OCI-LY1 (cell line): ENCODE measurements around the gene SACM1L.

Source experiments
- H2AFZ ChIP-seq: fragments of 200-600 bp; sonication (generic), shearing (Covaris generic); 2 replicates; pipeline ENCODE4 v1.6.0; 2014; ENCODE audit warnings: antibody characterized with exemption, mild to moderate bottlenecking, low read length
- H3F3A ChIP-seq: fragments of 200-600 bp; sonication (generic), shearing (Covaris generic); 2 replicates; pipeline ENCODE4 v1.6.0; 2014; ENCODE audit warnings: mild to moderate bottlenecking, antibody characterized with exemption, low read length, moderate library complexity; ENCODE audit not compliant: insufficient read depth
- H3K27ac ChIP-seq: fragments of 200-600 bp; sonication (generic); 2 replicates; pipeline ENCODE4 v1.5.1; 2014; ENCODE audit warnings: low read length, mixed run types, mild to moderate bottlenecking, low read depth; ENCODE audit not compliant: poor library complexity, severe bottlenecking
- H3K27me3 ChIP-seq: fragments of 200-600 bp; sonication (generic); 2 replicates; pipeline ENCODE4 v1.6.0; 2014; ENCODE audit warnings: antibody characterized with exemption, mild to moderate bottlenecking, low read length, moderate library complexity; ENCODE audit not compliant: insufficient read depth
- H3K36me3 ChIP-seq: fragments of 200-600 bp; sonication (generic); 2 replicates; pipeline ENCODE4 v1.6.1; 2014; ENCODE audit warnings: mild to moderate bottlenecking, antibody characterized with exemption, low read length, moderate library complexity, mixed read lengths; ENCODE audit not compliant: insufficient read depth
- H3K4me1 ChIP-seq: fragments of 200-600 bp; sonication (generic); 2 replicates; pipeline ENCODE4 v1.5.1; 2014; ENCODE audit warnings: mild to moderate bottlenecking, low read length, moderate library complexity; ENCODE audit not compliant: insufficient read depth, severe bottlenecking
- H3K4me2 ChIP-seq: fragments of 200-600 bp; sonication (generic), shearing (Covaris generic); 2 replicates; pipeline ENCODE4 v1.6.1; 2014; ENCODE audit warnings: low read length
- H3K4me3 ChIP-seq: fragments of 200-600 bp; sonication (generic); 2 replicates; pipeline ENCODE4 v1.5.1; 2014; ENCODE audit warnings: low read length, low read depth, mild to moderate bottlenecking, mixed read lengths; ENCODE audit not compliant: poor library complexity, severe bottlenecking
- H3K79me2 ChIP-seq: fragments of 200-600 bp; shearing (Covaris generic); 2 replicates; pipeline ENCODE4 v1.6.1; 2016; ENCODE audit warnings: mixed run types, low read length, mixed read lengths; ENCODE audit not compliant: insufficient read depth
- H3K9ac ChIP-seq: fragments of 200-600 bp; sonication (generic), shearing (Covaris generic); 2 replicates; pipeline ENCODE4 v1.6.1; 2014; ENCODE audit warnings: mild to moderate bottlenecking, low read length, mixed read lengths
- H3K9me2 ChIP-seq: fragments of 200-600 bp; sonication (generic), shearing (Covaris generic); 2 replicates; pipeline ENCODE4 v1.6.1; 2014; ENCODE audit warnings: low read depth, mild to moderate bottlenecking, low read length, mixed read lengths
- H3K9me3 ChIP-seq: fragments of 200-600 bp; shearing (Covaris generic); 2 replicates; pipeline ENCODE4 v1.6.1; 2014; ENCODE audit warnings: low read length, mixed read lengths
- H4K20me1 ChIP-seq: fragments of 200-600 bp; sonication (generic), shearing (Covaris generic); 2 replicates; pipeline ENCODE4 v1.6.0; 2016; ENCODE audit warnings: mild to moderate bottlenecking, low read length; ENCODE audit not compliant: insufficient read depth
- EZH2 ChIP-seq: fragments of 200-600 bp; sonication (generic), shearing (Covaris generic); IDR thresholded peaks from 2 replicates; pipeline ENCODE4 v1.8.0; 2017; ENCODE audit warnings: borderline replicate concordance, mixed run types, mild to moderate bottlenecking, antibody characterized with exemption, low read length, moderate library complexity, mixed read lengths
- TF ChIP-seq, protein P1 (sequence below): fragments of 200-600 bp; sonication (generic), shearing (Covaris generic); IDR thresholded peaks from 2 replicates; pipeline ENCODE4 v1.5.1; 2017; ENCODE audit warnings: mild to moderate bottlenecking, antibody characterized with exemption, low read length, moderate library complexity, mixed read lengths

SACM1L gene

DNA sequence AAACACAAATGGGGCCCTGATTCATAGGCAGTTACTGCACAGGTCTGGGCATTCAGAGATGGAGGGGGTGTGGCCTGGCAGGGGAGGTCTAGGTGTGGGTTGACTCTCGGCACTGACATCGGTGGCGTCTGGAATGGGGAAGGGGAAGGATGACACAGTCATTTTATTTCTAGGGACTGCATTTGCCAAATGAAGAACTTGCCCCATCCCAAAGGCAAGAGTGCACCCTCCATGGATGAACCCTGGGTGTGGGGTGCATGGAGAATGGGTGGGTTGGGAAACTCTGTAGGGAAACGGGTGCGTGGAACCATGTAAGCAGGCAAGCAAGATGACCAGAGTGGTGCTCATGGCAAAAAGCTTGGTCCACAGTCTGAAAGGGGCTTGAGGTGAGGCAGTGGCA, 82.6 kb downstream of the SACM1L start:
- Histone ChIP-seq H3K27ac (no peak overlapping the region), H3K9me3 (0 out of 2 replicates have a peak, but pooled peaks cover 4% of the 10 kb centered on the region), H3F3A (no peaks in the 10 kb centered on the region), H4K20me1 (no peaks in the 10 kb centered on the region), H3K9ac (no peak overlapping the region), H2AFZ (no peak overlapping the region), H3K9me2 (no peaks in the 10 kb centered on the region), H3K27me3 (no peaks in the 10 kb centered on the region; the same call in 1 of the 2 replicates), H3K79me2 (no peaks in the 10 kb centered on the region), H3K4me3 (no peak overlapping the region), H3K4me1 (no peaks in the 10 kb centered on the region), H3K4me2 (no peak overlapping the region), H3K36me3 (no peaks in the 10 kb centered on the region)
- TF ChIP-seq, protein P1, sequence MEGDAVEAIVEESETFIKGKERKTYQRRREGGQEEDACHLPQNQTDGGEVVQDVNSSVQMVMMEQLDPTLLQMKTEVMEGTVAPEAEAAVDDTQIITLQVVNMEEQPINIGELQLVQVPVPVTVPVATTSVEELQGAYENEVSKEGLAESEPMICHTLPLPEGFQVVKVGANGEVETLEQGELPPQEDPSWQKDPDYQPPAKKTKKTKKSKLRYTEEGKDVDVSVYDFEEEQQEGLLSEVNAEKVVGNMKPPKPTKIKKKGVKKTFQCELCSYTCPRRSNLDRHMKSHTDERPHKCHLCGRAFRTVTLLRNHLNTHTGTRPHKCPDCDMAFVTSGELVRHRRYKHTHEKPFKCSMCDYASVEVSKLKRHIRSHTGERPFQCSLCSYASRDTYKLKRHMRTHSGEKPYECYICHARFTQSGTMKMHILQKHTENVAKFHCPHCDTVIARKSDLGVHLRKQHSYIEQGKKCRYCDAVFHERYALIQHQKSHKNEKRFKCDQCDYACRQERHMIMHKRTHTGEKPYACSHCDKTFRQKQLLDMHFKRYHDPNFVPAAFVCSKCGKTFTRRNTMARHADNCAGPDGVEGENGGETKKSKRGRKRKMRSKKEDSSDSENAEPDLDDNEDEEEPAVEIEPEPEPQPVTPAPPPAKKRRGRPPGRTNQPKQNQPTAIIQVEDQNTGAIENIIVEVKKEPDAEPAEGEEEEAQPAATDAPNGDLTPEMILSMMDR = no peak
- no peak for TF ChIP-seq EZH2

DNA sequence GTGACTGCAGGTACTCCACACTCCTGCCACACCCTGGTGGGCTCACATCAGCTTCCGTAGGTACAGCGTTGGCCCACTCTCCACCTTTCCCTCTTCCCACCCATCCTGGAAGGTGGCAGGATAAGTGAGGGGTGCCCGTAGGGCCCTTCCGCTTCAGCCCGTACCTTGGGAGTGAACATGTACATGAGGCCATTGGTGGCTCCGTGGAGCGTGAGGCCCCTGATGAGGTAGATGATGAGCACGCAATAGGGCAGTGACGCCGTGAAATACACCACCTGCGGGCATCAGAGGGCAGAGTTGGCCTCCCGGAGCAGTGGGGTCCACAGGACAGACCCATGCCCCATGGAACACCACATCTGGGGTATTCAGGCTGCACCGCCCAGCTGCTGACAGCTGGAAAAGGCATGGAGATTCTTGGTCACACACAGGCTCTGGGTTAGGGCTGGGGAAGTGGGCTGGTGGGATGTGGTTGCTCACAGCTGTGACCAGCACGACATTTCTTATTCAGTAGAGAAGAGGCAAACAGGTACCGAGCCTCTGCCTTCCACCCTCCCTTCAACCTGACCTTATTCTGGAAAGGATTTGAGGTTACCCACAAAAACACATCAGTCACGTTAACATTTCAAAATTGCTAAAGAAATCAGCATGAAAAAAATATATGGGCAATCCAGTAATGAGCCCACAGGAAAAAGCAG, 83.3 kb downstream of the SACM1L start:
- H3K27ac ChIP-seq = no peak overlapping the region
- no peak for TF ChIP-seq EZH2
- TF ChIP-seq, protein P1 = no peak
- 0 out of 2 replicates have a peak, but pooled peaks cover 3% of the 10 kb centered on the region for H3K9me3 ChIP-seq
- peaks cover 2% of the 10 kb centered on the region; the same call in 1 of the 2 replicates for H3K27me3 ChIP-seq
- H3K79me2 ChIP-seq = no peaks in the 10 kb centered on the region
- no peaks in the 10 kb centered on the region for H3K36me3 ChIP-seq
- no peak overlapping the region for H3K4me3 ChIP-seq
- H3K9me2 ChIP-seq = no peaks in the 10 kb centered on the region
- H3K4me1 ChIP-seq = no peaks in the 10 kb centered on the region
- H3K4me2 ChIP-seq = no peak overlapping the region
- no peaks in the 10 kb centered on the region for H3F3A ChIP-seq
- no peaks in the 10 kb centered on the region for H4K20me1 ChIP-seq
- H3K9ac ChIP-seq = no peak overlapping the region
- no peak overlapping the region for H2AFZ ChIP-seq

DNA sequence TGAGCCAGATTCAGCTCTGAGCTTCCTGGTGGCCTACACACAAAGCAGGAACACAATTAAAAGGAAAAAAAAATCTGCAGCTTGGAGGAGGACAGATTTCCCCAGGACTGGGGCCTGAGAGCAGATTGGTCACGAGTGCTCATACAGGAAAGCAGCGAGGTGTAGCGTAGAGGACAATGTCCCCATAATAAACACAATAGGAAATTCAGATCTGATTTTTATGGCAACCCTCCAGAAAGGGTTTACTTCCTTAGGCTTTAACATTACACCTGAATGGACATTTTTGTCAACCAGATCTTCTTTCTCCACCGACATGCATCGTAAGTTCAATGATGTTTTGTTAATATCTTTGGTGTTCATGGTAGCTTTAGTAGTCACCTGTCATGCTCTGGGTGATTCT, 83.9 kb downstream of the SACM1L start:
- TF ChIP-seq, protein P1 = no peak
- TF ChIP-seq EZH2 = no peak
- Histone ChIP-seq H3K36me3 (no peaks in the 10 kb centered on the region), H3K9ac (no peak overlapping the region), H3K79me2 (no peaks in the 10 kb centered on the region), H3F3A (no peaks in the 10 kb centered on the region), H3K4me3 (no peak overlapping the region), H3K9me2 (no peaks in the 10 kb centered on the region), H3K9me3 (no peaks in the 10 kb centered on the region), H3K27ac (no peak overlapping the region), H2AFZ (no peak overlapping the region), H3K4me1 (no peaks in the 10 kb centered on the region), H4K20me1 (no peaks in the 10 kb centered on the region), H3K4me2 (no peak overlapping the region), H3K27me3 (0 out of 2 replicates have a peak, but pooled peaks cover 3% of the 10 kb centered on the region)
